ENCODE results near the gene DCAF6.

The DCAF6 gene

DNA sequence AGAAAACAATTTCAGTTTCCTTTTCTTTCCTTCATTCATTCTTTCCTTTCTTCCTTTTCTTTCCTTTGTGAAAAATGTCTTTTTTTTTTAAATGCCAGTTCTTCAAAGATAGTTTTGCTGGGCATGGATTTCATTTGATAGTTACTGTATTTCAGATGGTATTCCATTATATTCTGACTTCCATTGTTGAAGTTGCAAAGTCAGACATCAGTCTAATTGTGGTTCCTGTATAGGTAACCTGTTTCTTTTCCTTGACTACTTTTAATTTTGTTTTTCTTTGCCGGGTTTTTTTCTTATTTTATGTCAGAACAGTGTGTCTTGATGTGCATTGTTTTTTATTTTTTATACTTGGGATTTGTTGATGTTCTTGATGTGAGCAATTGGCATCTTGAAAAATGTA is 40.8 kb downstream of the DCAF6 start:
- ATAC-seq (ENCODE audit: insufficient read depth, low read depth) (no peak), DNase-seq (no peak)
- H3K36me3 ChIP-seq (ENCODE audit: insufficient read depth, low read length) = peaks cover 37% of the 10 kb centered on the region
- no peak overlapping the region for H3K4me2 ChIP-seq (ENCODE audit: insufficient read depth, low read length)
- H3K27ac ChIP-seq (ENCODE audit: low read length) = no peak overlapping the region
- no peak overlapping the region for H3K4me3 ChIP-seq (ENCODE audit: low read depth in 1 of 2, low read length in 2 of 2)
- no peaks in the 10 kb centered on the region for H4K20me1 ChIP-seq (ENCODE audit: insufficient read depth, low read length)
- H3K9me3 ChIP-seq (ENCODE audit: insufficient read depth, low read length, severe bottlenecking) = no peaks in the 10 kb centered on the region
- H3K27me3 ChIP-seq (ENCODE audit: insufficient read depth, low read length, poor library complexity) = no peaks in the 10 kb centered on the region
- no peaks in the 10 kb centered on the region for H3K4me1 ChIP-seq (ENCODE audit: insufficient read depth, low read length)
- no peaks in the 10 kb centered on the region; the same call in 1 of the 2 replicates for H3K79me2 ChIP-seq (ENCODE audit: insufficient read depth, low read length)
- no peak overlapping the region for H2AFZ ChIP-seq (ENCODE audit: low read depth, low read length)
- H3K9ac ChIP-seq (ENCODE audit: low read depth, low read length) = no peak overlapping the region
- TF ChIP-seq CTCF (IDR thresholded peaks at IDR 0.05; ENCODE audit: borderline replicate concordance, extremely low read depth, low read length, poor library complexity, severe bottlenecking) = no peak
- TF ChIP-seq EZH2 (IDR thresholded peaks at IDR 0.05; ENCODE audit: borderline replicate concordance, low read depth, low read length, severe bottlenecking) = no peak

DNA sequence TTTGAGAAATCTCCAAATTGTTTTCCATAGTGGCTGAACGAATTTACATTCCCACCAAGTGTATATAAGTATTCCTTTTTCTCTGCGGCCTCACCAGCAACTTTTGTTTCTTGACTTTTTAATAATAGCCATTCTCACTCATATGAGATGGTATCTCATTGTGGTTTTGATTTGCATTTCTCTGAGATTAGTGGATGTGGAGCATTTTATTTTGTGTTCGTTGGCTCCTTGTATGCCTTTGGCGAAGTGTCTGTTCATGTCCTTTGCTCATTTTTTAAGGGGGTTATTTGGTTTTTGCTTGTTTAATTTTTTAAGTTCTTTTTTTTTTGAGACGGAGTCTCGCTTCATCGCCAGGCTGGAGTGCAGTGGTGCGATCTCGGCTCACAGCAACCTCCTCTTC is 45.5 kb downstream of the DCAF6 start:
- no peaks in the 10 kb centered on the region for H4K20me1 ChIP-seq (ENCODE audit: insufficient read depth, low read length)
- H3K4me1 ChIP-seq (ENCODE audit: insufficient read depth, low read length) = no peaks in the 10 kb centered on the region
- H3K27ac ChIP-seq (ENCODE audit: low read length) = no peak overlapping the region
- no peak overlapping the region for H2AFZ ChIP-seq (ENCODE audit: low read depth, low read length)
- no peak overlapping the region for H3K4me2 ChIP-seq (ENCODE audit: insufficient read depth, low read length)
- no peaks in the 10 kb centered on the region for H3K27me3 ChIP-seq (ENCODE audit: insufficient read depth, low read length, poor library complexity)
- DNase-seq (no peak), ATAC-seq (ENCODE audit: insufficient read depth, low read depth) (no peak)
- H3K4me3 ChIP-seq (ENCODE audit: low read depth in 1 of 2, low read length in 2 of 2) = no peak overlapping the region
- H3K9ac ChIP-seq (ENCODE audit: low read depth, low read length) = no peak overlapping the region
- no peaks in the 10 kb centered on the region for H3K9me3 ChIP-seq (ENCODE audit: insufficient read depth, low read length, severe bottlenecking)
- H3K79me2 ChIP-seq (ENCODE audit: insufficient read depth, low read length) = peaks cover 7% of the 10 kb centered on the region
- no peak for TF ChIP-seq CTCF (IDR thresholded peaks at IDR 0.05; ENCODE audit: borderline replicate concordance, extremely low read depth, low read length, poor library complexity, severe bottlenecking)
- TF ChIP-seq EZH2 (IDR thresholded peaks at IDR 0.05; ENCODE audit: borderline replicate concordance, low read depth, low read length, severe bottlenecking) = no peak
- peaks cover 24% of the 10 kb centered on the region; the same call in 1 of the 2 replicates for H3K36me3 ChIP-seq (ENCODE audit: insufficient read depth, low read length)

GRCh38 chr1:167983797-167984420 is 47.4 kb downstream of the DCAF6 start:
- TF ChIP-seq CTCF (IDR thresholded peaks at IDR 0.05; ENCODE audit: borderline replicate concordance, extremely low read depth, low read length, poor library complexity, severe bottlenecking) (no peak), EZH2 (IDR thresholded peaks at IDR 0.05; ENCODE audit: borderline replicate concordance, low read depth, low read length, severe bottlenecking) (no peak)
- Histone ChIP-seq H2AFZ (ENCODE audit: low read depth, low read length) (no peak overlapping the region), H3K36me3 (ENCODE audit: insufficient read depth, low read length) (peaks cover 24% of the 10 kb centered on the region; the same call in 1 of the 2 replicates), H3K4me2 (ENCODE audit: insufficient read depth, low read length) (no peak overlapping the region), H4K20me1 (ENCODE audit: insufficient read depth, low read length) (no peaks in the 10 kb centered on the region), H3K9me3 (ENCODE audit: insufficient read depth, low read length, severe bottlenecking) (no peaks in the 10 kb centered on the region), H3K79me2 (ENCODE audit: insufficient read depth, low read length) (peaks cover 7% of the 10 kb centered on the region), H3K27me3 (ENCODE audit: insufficient read depth, low read length, poor library complexity) (no peaks in the 10 kb centered on the region), H3K4me1 (ENCODE audit: insufficient read depth, low read length) (no peaks in the 10 kb centered on the region), H3K27ac (ENCODE audit: low read length) (no peak overlapping the region), H3K9ac (ENCODE audit: low read depth, low read length) (no peak overlapping the region), H3K4me3 (ENCODE audit: low read depth in 1 of 2, low read length in 2 of 2) (no peak overlapping the region)
- no peak for DNase-seq
- ATAC-seq (ENCODE audit: insufficient read depth, low read depth) = no peak
